GM23248 (cell line): ENCODE results near the gene SCD5.

ENCODE experiments used
- EZH2 ChIP-seq: fragments of 200-600 bp; sonication (generic); IDR thresholded peaks from 2 replicates; pipeline ENCODE4 v1.6.1; 2018; ENCODE audit warnings: antibody characterized with exemption, mild to moderate bottlenecking; ENCODE audit not compliant: insufficient read depth, poor library complexity, severe bottlenecking
- EZH2phosphoT487 ChIP-seq: fragments of 200-600 bp; sonication (generic); IDR thresholded peaks from 2 replicates; pipeline ENCODE4 v1.6.1; 2018; ENCODE audit warnings: antibody characterized with exemption, moderate library complexity, mild to moderate bottlenecking, low read depth; ENCODE audit not compliant: insufficient read depth

DNA sequence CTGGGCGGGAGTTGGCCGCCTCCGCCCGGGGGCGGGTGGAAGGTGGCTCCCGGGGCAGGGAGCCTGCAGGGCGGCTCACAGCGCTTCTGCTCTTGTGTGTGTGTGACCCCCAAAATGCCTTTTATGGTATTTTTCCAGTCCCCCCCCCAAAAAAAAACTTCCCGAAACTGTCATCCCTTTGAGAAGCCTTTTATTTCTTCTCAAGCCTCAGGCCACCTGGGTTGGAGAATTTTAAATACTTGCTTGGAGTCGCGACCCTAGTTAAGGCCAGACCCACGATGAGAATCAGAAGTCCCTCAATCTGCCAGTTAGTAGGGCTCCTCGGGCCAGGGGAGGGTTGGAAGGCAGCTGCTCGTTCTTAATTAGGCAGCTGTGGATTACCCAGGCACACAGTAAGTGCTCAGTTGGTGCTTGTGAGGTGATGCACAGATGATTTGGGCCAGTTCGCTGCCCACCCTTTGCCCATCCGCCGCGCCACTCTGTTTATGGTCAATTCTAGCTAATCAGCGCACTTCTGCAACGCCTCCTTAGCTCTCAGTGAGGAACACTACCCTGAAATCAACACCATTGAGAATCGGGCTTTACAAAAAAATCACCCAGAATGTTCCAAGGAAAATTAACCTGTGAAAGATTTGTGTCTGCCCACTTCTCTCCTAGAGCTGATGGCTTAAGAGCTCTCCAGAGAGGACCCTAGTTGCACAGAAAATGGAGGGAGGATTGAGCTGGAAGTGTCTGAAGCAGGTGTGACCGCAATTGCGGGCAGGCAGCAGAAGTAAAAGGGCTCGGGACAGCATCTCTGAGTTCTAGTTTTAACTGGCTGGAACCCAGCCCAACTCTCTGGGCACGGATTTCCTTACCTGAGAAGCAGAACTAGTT is 648 bp upstream of the SCD5 start:
- no peak for TF ChIP-seq EZH2
- TF ChIP-seq EZH2phosphoT487: no peak
